Gastrocnemius medialis (tissue), 4 donors: ENCODE measurements around the gene NANOS2. TPM values are rescaled to one million over a fixed set of nuclear protein-coding genes. Genes with fewer than 3 reads are reported as not detected.

Source experiments
- ATAC-seq, 2 donors: fragments of 150-250 bp; one replicate each; pipeline ENCODE4 v1.9.1; 2016
- DNase-seq, 2 donors: peaks; one replicate each; pipeline ENCODE4 v3.0.0-alpha.2; 2019
- H3K27ac ChIP-seq, 4 donors: fragments of 200-600 bp; sonication (generic); 1 replicate in 1 of 4; 2 replicates in 3 of 4; pipeline ENCODE4 v1.5.1; 2016 to 2018; ENCODE audit warnings: mild to moderate bottlenecking in 2 of 4, moderate library complexity in 1 of 4
- H3K27me3 ChIP-seq, 3 donors: fragments of 200-600 bp; sonication (generic) in 2 of 3; 1 replicate in 1 of 3; 2 replicates in 2 of 3; pipeline versions ENCODE4 v1.5.1 to v1.6.0; 2016 to 2019; ENCODE audit warnings: mild to moderate bottlenecking in 1 of 3, moderate library complexity in 1 of 3
- H3K36me3 ChIP-seq, 2 donors: fragments of 200-600 bp; sonication (generic) in 1 of 2; one replicate each; pipeline ENCODE4 v1.5.1; 2017 to 2018
- H3K4me1 ChIP-seq, 2 donors: fragments of 200-600 bp; sonication (generic) in 1 of 2; one replicate each; pipeline ENCODE4 v1.5.1; 2016 to 2017; ENCODE audit warnings: mild to moderate bottlenecking in 2 of 2
- H3K4me3 ChIP-seq, 4 donors: fragments of 200-600 bp; sonication (generic) in 3 of 4; 1 replicate in 1 of 4; 2 replicates in 3 of 4; pipeline ENCODE4 v1.5.1; 2016 to 2019; ENCODE audit warnings: mild to moderate bottlenecking in 2 of 4
- H3K9me3 ChIP-seq, 3 donors: fragments of 200-600 bp; sonication (generic) in 2 of 3; 1 replicate in 1 of 3; 2 replicates in 2 of 3; pipeline ENCODE4 v1.5.1; 2016 to 2019
- CTCF ChIP-seq, 5 experiments: fragments of 450-650 bp in 3 of 5; fragments of 200-600 bp in 2 of 5; sonication (generic) in 2 of 5; IDR thresholded peaks in 4 of 5; conservative IDR thresholded peaks in 1 of 5; 1 replicate in 4 of 5; 2 replicates in 1 of 5; pipeline ENCODE4 v1.5.1; 2016 to 2019; ENCODE audit warnings: antibody characterized with exemption in 5 of 5, mild to moderate bottlenecking in 3 of 5, moderate library complexity in 3 of 5
- POLR2A ChIP-seq, 2 donors: fragments of 450-650 bp; IDR thresholded peaks; one replicate each; pipeline ENCODE4 v1.6.1; 2017; ENCODE audit warnings: antibody characterized with exemption in 2 of 2, mild to moderate bottlenecking in 2 of 2, moderate library complexity in 2 of 2
- in situ Hi-C, 4 donors: fragments of 200-750 bp; cut with MboI; loops; one replicate each; pipeline versions ENCODE4 v1.15.0 to v1.8.0; 2017; ENCODE audit warnings: low sequenced_read_pairs in 4 of 4
- intact Hi-C: fragments of 100-400 bp; cut with DNase I; formaldehyde crosslinking; loops from one replicate; pipeline ENCODE4 v1.15.1; 2023; ENCODE audit warnings: low total_unique reads
- total RNA-seq, 4 donors: library from RNA; depleted of rRNA; stranded (reverse); fragments of >200 nt; gene quantifications; one replicate each; pipeline versions ENCODE4 v1.1.0 to v1.2.3, GENCODE V29; 2016

NANOS2 gene
- total RNA-seq, 4 donors from 2014 or later = not detected

- no peaks in the 10 kb centered on the region for H3K36me3 ChIP-seq
- in situ Hi-C loops (no loop called here), intact Hi-C loops (no loop called here)
- DNase-seq = no peak
- ATAC-seq = no peak
- no peak overlapping the region for H3K4me3 ChIP-seq
- TF ChIP-seq CTCF (IDR thresholded peaks at IDR 0.05 in 4 of 5, conservative IDR thresholded peaks at IDR 0.05 in 1 of 5) (no peak), POLR2A (IDR thresholded peaks at IDR 0.05) (no peak)
- H3K9me3 ChIP-seq = no peaks in the 10 kb centered on the region
- peaks cover 4 to 14% (median 5%) of the 10 kb centered on the region in 3 donors for H3K27me3 ChIP-seq
- H3K4me1 ChIP-seq = no peaks in the 10 kb centered on the region
- H3K27ac ChIP-seq = no peak overlapping the region
These were observed 3.0 kb upstream of the NANOS2 start for GRCh38 chr19:45917421-45918091.

- no peaks in the 10 kb centered on the region for H3K4me1 ChIP-seq
- H3K27ac ChIP-seq = no peak overlapping the region
- H3K4me3 ChIP-seq = no peak overlapping the region
- in situ Hi-C loops = no loop called here
- DNase-seq (no peak), ATAC-seq (no peak)
- intact Hi-C loops = no loop called here
- no peaks in the 10 kb centered on the region for H3K9me3 ChIP-seq
- no peaks in the 10 kb centered on the region for H3K36me3 ChIP-seq
- H3K27me3 ChIP-seq = peaks cover 1 to 10% (median 8%) of the 10 kb centered on the region in 3 donors
- no peak for TF ChIP-seq POLR2A (IDR thresholded peaks at IDR 0.05)
- no peak for TF ChIP-seq CTCF (IDR thresholded peaks at IDR 0.05 in 4 of 5, conservative IDR thresholded peaks at IDR 0.05 in 1 of 5)
These were observed 3.3 kb downstream of the NANOS2 start for GRCh38 chr19:45911291-45911690.

- no peak for TF ChIP-seq CTCF (IDR thresholded peaks at IDR 0.05 in 4 of 5, conservative IDR thresholded peaks at IDR 0.05 in 1 of 5)
- TF ChIP-seq POLR2A (IDR thresholded peaks at IDR 0.05) = no peak
- Histone ChIP-seq H3K27me3 (peaks cover 0 to 10% (median 8%) of the 10 kb centered on the region in 3 donors), H3K9me3 (no peaks in the 10 kb centered on the region), H3K27ac (no peak overlapping the region), H3K4me1 (no peaks in the 10 kb centered on the region), H3K4me3 (no peak overlapping the region), H3K36me3 (no peaks in the 10 kb centered on the region)
- DNase-seq (no peak), ATAC-seq (no peak)
- in situ Hi-C loops = no loop called here
- intact Hi-C loops = loop anchor here (10.0 kb wide), 1 partner anchor 1576 kb away; the partner anchor contains the start of gene KPTN
These were observed 5.6 kb downstream of the NANOS2 start for GRCh38 chr19:45908956-45909355.

- intact Hi-C loops = loop anchor here (10.0 kb wide), 1 partner anchor 1579 kb away; the partner anchor contains the start of gene KPTN
- in situ Hi-C loops = no loop called here
These were observed 8.4 kb downstream of the NANOS2 start for GRCh38 chr19:45906221-45906620.

More at GRCh38 chr19:45906221-45906620, 8.4 kb downstream of the NANOS2 start:
- Histone ChIP-seq H3K4me3 (no peak overlapping the region), H3K9me3 (no peaks in the 10 kb centered on the region), H3K27ac (no peak overlapping the region), H3K27me3 (no peaks in the 10 kb centered on the region), H3K36me3 (no peaks in the 10 kb centered on the region), H3K4me1 (peaks cover 4 to 11% of the 10 kb centered on the region in 2 donors)
- DNase-seq (no peak), ATAC-seq (no peak)
- TF ChIP-seq POLR2A (IDR thresholded peaks at IDR 0.05) (no peak), CTCF (IDR thresholded peaks at IDR 0.05 in 4 of 5, conservative IDR thresholded peaks at IDR 0.05 in 1 of 5) (no peak)
